NT2/D1 (cell line): ENCODE results near the gene GGA3.
"Not testable (repeated sequence)": the region's sequence is repeated elsewhere in the genome, so short reads cannot be mapped to it uniquely, and the experiment has no call there.

Experiments
- DNase-seq: peaks from one replicate; pipeline ENCODE4 v3.0.0-alpha.2; 2011; ENCODE audit warnings: low read depth, low spot score
- H3K27me3 ChIP-seq: 2 replicates; pipeline ENCODE4 v1.6.0; 2011; ENCODE audit warnings: mild to moderate bottlenecking; ENCODE audit not compliant: insufficient read length, insufficient read depth
- H3K36me3 ChIP-seq: 2 replicates; pipeline ENCODE4 v1.6.1; 2011; ENCODE audit warnings: mild to moderate bottlenecking, low read length, mixed read lengths; ENCODE audit not compliant: insufficient read depth, insufficient read length
- H3K4me1 ChIP-seq: 2 replicates; pipeline ENCODE4 v1.5.1; 2011; ENCODE audit not compliant: insufficient read depth, insufficient read length
- H3K4me3 ChIP-seq: 2 replicates; pipeline ENCODE4 v1.5.1; 2011; ENCODE audit warnings: low read depth; ENCODE audit not compliant: insufficient read length
- H3K9ac ChIP-seq: 2 replicates; pipeline ENCODE4 v1.6.0; 2011; ENCODE audit warnings: low read depth; ENCODE audit not compliant: insufficient read length
- H3K9me3 ChIP-seq: 2 replicates; pipeline ENCODE4 v1.5.1; 2011; ENCODE audit warnings: mild to moderate bottlenecking, low read length; ENCODE audit not compliant: insufficient read depth
- SUZ12 ChIP-seq: IDR thresholded peaks from 2 replicates; pipeline ENCODE4 v1.6.1; 2011; ENCODE audit not compliant: insufficient read length, insufficient read depth; ENCODE audit errors: extremely low read depth
- YY1 ChIP-seq: IDR thresholded peaks from 2 replicates; pipeline ENCODE4 v1.6.1; 2011; ENCODE audit not compliant: insufficient read length, insufficient read depth
- ZNF274 ChIP-seq: IDR thresholded peaks from 2 replicates; pipeline ENCODE4 v1.6.1; 2011; ENCODE audit warnings: mild to moderate bottlenecking, low read depth, low read length

GGA3 gene

GRCh38 chr17:75265614-75266315, 4.4 kb upstream of the GGA3 start:
- Histone ChIP-seq H3K27me3 (no peaks in the 10 kb centered on the region), H3K36me3 (peaks cover 50% of the 10 kb centered on the region), H3K9me3 (no peaks in the 10 kb centered on the region), H3K9ac (no peak overlapping the region), H3K4me3 (no peak overlapping the region), H3K4me1 (peaks cover 16% of the 10 kb centered on the region)
- no peak for DNase-seq
- TF ChIP-seq ZNF274: no peak
- no peak for TF ChIP-seq SUZ12
- TF ChIP-seq YY1: no peak

DNA sequence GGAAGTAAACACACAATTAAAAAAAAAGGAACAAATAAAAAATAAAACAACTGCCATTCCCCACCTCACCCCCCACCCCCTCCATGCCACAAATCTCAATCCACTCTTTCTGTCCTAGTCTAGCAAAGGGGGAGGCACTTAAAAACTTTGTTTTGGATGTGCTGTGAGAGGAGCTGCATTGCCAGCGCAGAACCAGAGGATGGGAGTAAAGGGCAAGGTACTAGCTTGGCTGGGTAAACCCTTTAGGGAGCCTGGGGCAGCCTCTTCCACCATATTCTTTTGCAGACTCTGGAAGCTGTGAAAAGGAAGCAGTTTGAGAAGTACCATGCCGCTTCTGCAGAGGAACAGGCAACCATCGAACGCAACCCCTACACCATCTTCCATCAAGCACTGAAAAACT, 1.6 kb upstream of the GGA3 start:
- H3K9me3 ChIP-seq: no peaks in the 10 kb centered on the region
- H3K9ac ChIP-seq: peak overlapping the region; percentile 1
- no peak for DNase-seq
- TF ChIP-seq ZNF274 (no peak), YY1 (no peak), SUZ12 (no peak)
- peaks cover 11% of the 10 kb centered on the region for H3K4me1 ChIP-seq
- no peaks in the 10 kb centered on the region for H3K27me3 ChIP-seq
- H3K36me3 ChIP-seq: peaks cover 61% of the 10 kb centered on the region
- H3K4me3 ChIP-seq: no peak overlapping the region

GRCh38 chr17:75262112-75262606, 753 bp upstream of the GGA3 start:
- H3K27me3 ChIP-seq: no peaks in the 10 kb centered on the region
- H3K36me3 ChIP-seq: peaks cover 58% of the 10 kb centered on the region
- no peak for DNase-seq
- H3K4me1 ChIP-seq: peaks cover 2% of the 10 kb centered on the region
- H3K9ac ChIP-seq: peak overlapping the region; percentile 90
- peak overlapping the region; percentile 78 for H3K4me3 ChIP-seq
- TF ChIP-seq SUZ12: no peak
- TF ChIP-seq YY1: no peak
- no peak for TF ChIP-seq ZNF274
- no peaks in the 10 kb centered on the region for H3K9me3 ChIP-seq

GRCh38 chr17:75260641-75261335, 618 bp downstream of the GGA3 start:
- no peaks in the 10 kb centered on the region for H3K9me3 ChIP-seq
- no peaks in the 10 kb centered on the region for H3K27me3 ChIP-seq
- peaks cover 45% of the 10 kb centered on the region for H3K36me3 ChIP-seq
- H3K4me3 ChIP-seq: peak overlapping the region; percentile 78
- TF ChIP-seq ZNF274: no peak
- no peak for DNase-seq
- no peaks in the 10 kb centered on the region for H3K4me1 ChIP-seq
- H3K9ac ChIP-seq: peak overlapping the region; percentile 90

DNA sequence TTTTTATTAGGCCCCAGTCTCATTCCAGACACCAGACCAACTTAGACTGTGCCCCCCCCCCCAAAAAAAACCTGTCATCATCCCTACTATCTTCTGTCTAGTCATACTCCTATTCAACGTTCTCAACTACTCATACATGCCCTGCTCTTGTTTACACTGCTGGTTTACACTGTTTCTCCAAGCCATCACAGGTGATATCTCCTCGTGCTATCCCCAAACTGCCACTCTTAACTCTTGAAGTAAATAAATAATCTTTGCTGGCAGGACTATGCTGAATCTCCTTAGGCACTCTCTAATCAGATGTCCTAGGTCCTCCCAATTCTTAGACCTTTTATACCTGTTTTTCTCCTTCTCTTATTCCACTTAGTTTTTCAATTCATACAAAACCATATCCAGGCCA, 4.2 kb downstream of the GGA3 start:
- not testable (repeated sequence) for H3K27me3 ChIP-seq, DNase-seq, H3K4me3 ChIP-seq, H3K9ac ChIP-seq, H3K9me3 ChIP-seq, H3K4me1 ChIP-seq
- H3K36me3 ChIP-seq: peaks cover 11% of the 10 kb centered on the region

DNA sequence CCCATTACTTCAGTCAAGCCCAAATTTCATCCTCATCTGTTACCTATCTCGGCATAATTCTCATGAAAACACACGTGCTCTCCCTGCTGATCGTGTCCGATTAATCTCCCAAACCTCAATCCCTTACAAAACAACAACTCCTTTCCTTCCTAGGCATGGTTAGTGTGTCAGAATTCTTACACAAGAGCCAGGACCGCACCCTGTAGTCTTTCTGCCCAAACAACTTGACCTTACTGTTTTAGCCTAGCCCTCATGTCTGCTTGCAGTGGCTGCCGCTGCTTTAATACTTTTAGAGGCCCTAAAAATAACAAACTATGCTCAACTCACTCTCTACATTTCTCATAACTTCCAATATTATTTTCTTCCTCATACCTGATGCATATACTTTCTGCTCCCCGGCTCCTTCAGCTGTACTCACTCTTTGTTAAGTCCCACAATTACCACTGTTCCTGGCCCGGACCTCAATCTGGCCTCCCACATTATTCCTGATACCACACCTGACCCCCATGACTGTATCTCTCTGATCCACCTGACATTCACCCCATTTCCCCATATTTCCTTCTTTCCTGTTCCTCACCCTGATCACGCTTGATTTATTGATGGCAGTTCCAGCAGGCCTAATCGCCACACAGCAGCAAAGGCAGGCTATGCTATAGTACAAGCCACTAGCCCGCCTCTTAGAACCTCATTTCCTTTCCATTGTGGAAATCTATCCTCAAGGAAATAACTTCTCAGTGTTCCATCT, 5.3 kb downstream of the GGA3 start:
- H3K27me3 ChIP-seq, DNase-seq, H3K4me3 ChIP-seq, H3K9ac ChIP-seq, H3K9me3 ChIP-seq, H3K4me1 ChIP-seq: not testable (repeated sequence)
- H3K36me3 ChIP-seq: peaks cover 11% of the 10 kb centered on the region

DNA sequence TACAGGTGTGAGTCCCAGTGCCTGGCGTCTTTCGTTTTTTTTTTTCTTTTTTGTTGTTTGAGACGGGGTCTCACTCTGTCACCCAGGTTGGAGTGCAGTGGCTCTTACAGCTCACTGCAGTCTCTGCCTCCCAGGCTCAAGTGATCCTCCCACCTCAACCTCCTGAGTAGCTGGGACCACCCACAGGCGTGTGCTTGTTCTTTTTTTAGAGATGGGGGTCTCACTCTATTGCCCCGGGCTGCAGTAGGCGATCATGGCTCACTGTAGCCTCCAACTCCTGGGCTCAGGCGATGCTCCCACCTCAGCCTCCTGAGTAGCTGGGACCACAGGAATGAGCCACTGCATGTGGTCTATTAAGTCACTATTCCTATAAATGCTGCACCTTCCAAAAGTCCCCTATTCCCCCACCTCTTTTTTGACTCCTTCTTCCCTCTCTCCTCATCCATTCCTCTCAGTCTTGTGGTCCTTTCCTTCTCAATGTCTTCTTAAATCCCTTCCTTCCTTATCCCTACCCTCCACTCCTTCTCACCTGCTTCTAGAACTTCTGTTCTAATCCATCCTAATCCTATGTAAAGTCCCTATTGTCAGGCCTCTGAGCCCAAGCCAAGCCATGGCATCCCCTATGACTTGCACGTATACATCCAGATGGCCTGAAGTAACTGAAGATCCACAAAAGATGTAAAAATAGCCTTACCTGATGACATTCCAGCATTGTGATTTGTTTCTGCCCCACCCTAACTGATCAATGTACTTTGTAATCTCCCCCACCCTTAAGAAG, 9.2 kb downstream of the GGA3 start:
- no peaks in the 10 kb centered on the region for H3K27me3 ChIP-seq
- H3K9me3 ChIP-seq: no peaks in the 10 kb centered on the region
- H3K9ac ChIP-seq: no peak overlapping the region
- no peak overlapping the region for H3K4me3 ChIP-seq
- no peak for TF ChIP-seq YY1
- TF ChIP-seq SUZ12: no peak
- H3K36me3 ChIP-seq: peaks cover 6% of the 10 kb centered on the region
- peaks cover 7% of the 10 kb centered on the region for H3K4me1 ChIP-seq
- no peak for DNase-seq
